ES-I3 (cell line): ENCODE results near the gene CCDC121.
"Not testable (repeated sequence)": the region's sequence is repeated elsewhere in the genome, so short reads cannot be mapped to it uniquely, and the experiment has no call there.

Experiments
- H3K36me3 ChIP-seq: 2 replicates; pipeline ENCODE4 v1.6.1; 2013; ENCODE audit warnings: mild to moderate bottlenecking, low read length, control low read depth, moderate library complexity; ENCODE audit not compliant: insufficient read depth
- H3K4me1 ChIP-seq: 2 replicates; pipeline ENCODE4 v1.6.1; 2013; ENCODE audit warnings: mild to moderate bottlenecking, control low read depth, low read length; ENCODE audit not compliant: insufficient read depth
- H3K9ac ChIP-seq: 2 replicates; pipeline ENCODE4 v1.6.1; 2013; ENCODE audit warnings: low read depth, mild to moderate bottlenecking, low read length, moderate library complexity
- H3K9me3 ChIP-seq: 2 replicates; pipeline ENCODE4 v1.6.1; 2013; ENCODE audit warnings: mild to moderate bottlenecking, low read length, moderate library complexity; ENCODE audit not compliant: control insufficient read depth, insufficient read depth

CCDC121 gene

GRCh38 chr2:27651056-27651455 lies 22.2 kb upstream of the CCDC121 start:
- Histone ChIP-seq H3K9me3 (no peaks in the 10 kb centered on the region), H3K4me1 (no peaks in the 10 kb centered on the region), H3K36me3 (peaks cover 46% of the 10 kb centered on the region)

DNA sequence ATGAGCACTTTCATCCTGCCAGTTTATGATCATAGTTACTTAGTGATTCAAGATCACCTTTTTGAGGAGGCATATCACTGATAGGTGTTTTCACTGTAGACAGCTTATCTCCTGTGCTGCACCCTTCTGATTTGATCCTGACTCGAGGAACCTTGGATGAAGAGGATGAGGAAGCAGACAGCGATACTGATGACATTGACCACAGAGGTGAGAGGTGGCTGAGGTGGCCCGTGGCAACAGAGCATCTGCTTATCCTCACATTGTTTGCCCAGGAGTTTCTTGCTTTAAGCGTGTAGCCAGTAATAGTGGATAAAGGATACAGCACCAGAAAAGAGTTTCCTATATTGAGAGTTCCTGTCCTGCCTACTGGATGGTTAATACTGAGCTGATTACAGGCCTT lies 18.9 kb upstream of the CCDC121 start:
- no peaks in the 10 kb centered on the region for H3K9me3 ChIP-seq
- peaks cover 26% of the 10 kb centered on the region for H3K36me3 ChIP-seq
- no peaks in the 10 kb centered on the region for H3K4me1 ChIP-seq
- no peak overlapping the region for H3K9ac ChIP-seq

More at GRCh38 chr2:27651056-27651455, 22.2 kb upstream of the CCDC121 start:
- no peak overlapping the region for H3K9ac ChIP-seq

DNA sequence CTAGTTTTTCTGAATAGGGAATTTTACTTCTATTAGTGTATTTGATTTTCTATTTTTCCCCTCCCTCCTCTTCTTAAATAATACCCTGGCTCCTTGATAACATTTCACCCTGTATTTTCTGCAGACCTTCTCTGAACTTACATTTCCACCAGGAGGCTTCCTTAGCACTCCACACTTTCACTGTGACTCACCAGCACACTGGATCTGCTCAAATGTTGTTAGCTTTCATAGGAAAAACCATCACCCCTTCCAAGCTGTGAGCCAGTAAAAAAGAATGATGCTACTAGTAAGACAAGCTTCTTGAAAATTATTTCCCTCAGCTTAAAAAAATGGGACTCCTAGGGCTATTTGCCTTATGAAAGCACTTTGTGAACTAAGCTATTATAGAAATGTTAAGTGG lies 18.5 kb upstream of the CCDC121 start:
- H3K9me3 ChIP-seq = no peaks in the 10 kb centered on the region
- H3K36me3 ChIP-seq = peaks cover 23% of the 10 kb centered on the region
- no peaks in the 10 kb centered on the region for H3K4me1 ChIP-seq
- H3K9ac ChIP-seq = no peak overlapping the region

DNA sequence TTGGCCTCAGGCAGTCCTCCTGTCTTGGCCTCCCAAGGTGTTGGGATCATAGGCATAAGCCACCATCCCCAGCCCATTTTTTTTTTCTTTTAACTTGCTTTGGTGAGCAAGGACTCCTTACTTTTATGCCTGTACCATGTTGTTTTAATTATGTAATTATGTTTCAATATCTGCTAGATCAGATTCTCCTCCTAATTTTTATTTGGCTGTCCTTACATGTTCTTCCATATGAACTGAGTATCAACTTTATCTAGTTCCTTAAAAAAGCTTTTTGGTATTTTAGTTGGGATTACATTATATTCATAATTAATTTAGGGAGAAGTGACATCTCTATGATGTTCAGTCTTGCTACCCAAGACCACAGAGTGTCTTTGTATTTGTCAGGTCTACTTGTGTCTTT lies 16.4 kb upstream of the CCDC121 start:
- no peak overlapping the region for H3K9ac ChIP-seq
- H3K36me3 ChIP-seq = peaks cover 13% of the 10 kb centered on the region
- no peaks in the 10 kb centered on the region for H3K9me3 ChIP-seq
- H3K4me1 ChIP-seq = no peaks in the 10 kb centered on the region

- peaks cover 13% of the 10 kb centered on the region for H3K36me3 ChIP-seq
- H3K4me1 ChIP-seq = no peaks in the 10 kb centered on the region
- no peak overlapping the region for H3K9ac ChIP-seq
- no peaks in the 10 kb centered on the region for H3K9me3 ChIP-seq
These were observed 12.0 kb upstream of the CCDC121 start for GRCh38 chr2:27640722-27641245.

GRCh38 chr2:27638709-27639108 lies 9.9 kb upstream of the CCDC121 start:
- Histone ChIP-seq H3K9me3 (no peaks in the 10 kb centered on the region), H3K4me1 (no peaks in the 10 kb centered on the region), H3K36me3 (peaks cover 20% of the 10 kb centered on the region), H3K9ac (no peak overlapping the region)

GRCh38 chr2:27638037-27638637 lies 9.3 kb upstream of the CCDC121 start:
- Histone ChIP-seq H3K9me3 (no peaks in the 10 kb centered on the region), H3K4me1 (no peaks in the 10 kb centered on the region), H3K36me3 (peaks cover 20% of the 10 kb centered on the region), H3K9ac (no peak overlapping the region)

DNA sequence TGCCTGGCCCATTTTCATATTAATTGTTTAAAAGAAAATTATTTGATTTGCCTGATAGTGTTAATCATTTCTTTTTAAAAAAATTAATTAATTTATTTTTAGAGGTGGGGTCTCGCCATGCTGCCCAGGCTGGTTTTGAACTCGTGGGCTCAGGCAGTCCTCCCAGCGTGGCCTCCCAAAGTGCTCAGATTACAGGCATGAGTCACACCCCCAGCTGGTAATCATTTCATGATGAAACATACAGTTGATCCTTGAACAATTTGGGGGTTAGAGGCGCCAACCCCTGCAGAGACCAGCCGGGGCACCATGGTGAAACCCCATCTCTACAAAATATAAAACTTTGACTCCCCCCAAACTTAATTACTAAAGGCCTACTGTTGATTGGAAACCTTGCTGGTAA lies 8.0 kb upstream of the CCDC121 start:
- Histone ChIP-seq H3K9me3 (no peaks in the 10 kb centered on the region), H3K4me1 (no peaks in the 10 kb centered on the region), H3K9ac (no peak overlapping the region), H3K36me3 (peaks cover 23% of the 10 kb centered on the region)

DNA sequence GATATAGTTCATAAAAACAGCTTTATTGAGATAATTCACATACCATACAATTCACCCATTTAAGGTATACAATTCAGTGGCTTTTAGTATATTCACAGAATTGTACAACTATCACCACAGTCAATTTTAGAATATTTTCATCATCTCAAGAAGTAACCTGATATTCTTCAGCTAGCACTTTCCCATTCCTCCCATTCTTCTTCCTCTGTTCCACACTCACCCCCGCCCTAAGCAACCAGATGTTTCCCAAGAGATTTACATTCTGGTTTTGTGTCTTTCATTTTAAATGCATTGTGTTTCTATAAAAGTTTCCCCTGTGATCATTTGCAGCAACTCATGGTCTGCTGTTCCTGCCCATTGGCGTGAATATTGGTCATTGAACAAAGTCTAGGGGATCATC lies 5.5 kb upstream of the CCDC121 start:
- Histone ChIP-seq H3K4me1 (no peaks in the 10 kb centered on the region), H3K36me3 (peaks cover 24% of the 10 kb centered on the region), H3K9ac (no peak overlapping the region), H3K9me3 (no peaks in the 10 kb centered on the region)

DNA sequence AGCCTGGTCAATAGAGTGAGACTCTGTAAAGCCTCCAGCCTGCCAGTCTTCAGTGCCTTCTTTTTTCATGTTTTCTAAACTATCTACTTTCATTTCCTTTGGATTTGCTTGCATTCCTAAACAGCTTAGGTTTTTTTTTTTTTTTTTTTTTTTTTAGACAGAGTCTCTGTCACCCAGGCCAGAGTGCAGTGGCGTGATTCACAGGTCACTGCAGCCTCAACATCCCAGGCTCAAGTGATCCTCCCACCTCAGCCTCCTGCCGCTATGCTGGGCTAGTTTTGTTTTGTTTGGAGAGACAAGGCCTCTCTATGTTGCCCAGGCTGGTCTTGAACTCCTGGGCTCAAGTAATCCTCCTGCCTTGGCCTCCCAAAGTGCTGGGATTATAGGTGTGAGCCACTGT lies 1.4 kb upstream of the CCDC121 start:
- H3K4me1 ChIP-seq, H3K9me3 ChIP-seq, H3K9ac ChIP-seq: not testable (repeated sequence)
- H3K36me3 ChIP-seq = peaks cover 14% of the 10 kb centered on the region; the same call in 1 of the 2 replicates

DNA sequence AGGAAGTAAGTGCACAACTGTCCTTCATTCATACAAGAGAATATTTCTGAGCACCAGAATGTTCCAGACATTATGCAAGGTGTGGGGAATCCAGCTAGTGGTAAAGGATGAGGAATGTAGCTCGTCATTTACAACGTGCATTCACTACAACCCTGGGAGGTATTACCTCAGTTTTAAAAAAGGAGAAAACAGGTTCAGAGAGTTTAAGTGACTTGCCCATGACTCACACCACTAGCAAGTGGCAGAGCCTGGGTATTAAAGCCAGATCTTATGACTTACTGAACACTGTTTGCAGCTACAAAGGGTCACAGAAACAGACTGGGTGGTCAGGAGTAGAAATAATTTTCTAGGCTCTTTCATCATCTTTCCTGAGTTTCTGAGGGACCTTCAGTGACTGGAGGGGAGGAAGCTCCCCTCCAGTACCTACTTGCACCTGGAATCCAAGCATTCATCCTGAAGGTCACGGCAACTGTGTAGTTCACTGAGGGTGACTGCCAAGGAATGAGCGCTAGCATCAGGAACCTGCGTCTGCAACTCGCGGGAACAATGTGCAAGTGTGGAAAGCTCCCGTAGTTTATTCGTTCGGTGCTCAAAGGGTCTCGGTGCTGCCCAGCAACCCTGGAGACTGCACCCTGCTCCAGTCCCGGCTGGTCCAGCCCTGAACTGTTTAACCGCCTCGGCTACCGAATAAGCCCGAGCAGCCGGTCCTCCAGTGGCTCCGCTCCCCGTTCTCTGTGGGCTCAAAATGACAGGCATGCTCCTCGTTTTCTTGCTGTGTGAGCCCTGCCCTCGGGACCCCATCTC lies 647 bp downstream of the CCDC121 start:
- peaks cover 5% of the 10 kb centered on the region; the same call in 1 of the 2 replicates for H3K4me1 ChIP-seq
- peak overlapping the region; percentile 84 for H3K9ac ChIP-seq
- peaks cover 11% of the 10 kb centered on the region; the same call in 1 of the 2 replicates for H3K36me3 ChIP-seq
- H3K9me3 ChIP-seq = no peaks in the 10 kb centered on the region

DNA sequence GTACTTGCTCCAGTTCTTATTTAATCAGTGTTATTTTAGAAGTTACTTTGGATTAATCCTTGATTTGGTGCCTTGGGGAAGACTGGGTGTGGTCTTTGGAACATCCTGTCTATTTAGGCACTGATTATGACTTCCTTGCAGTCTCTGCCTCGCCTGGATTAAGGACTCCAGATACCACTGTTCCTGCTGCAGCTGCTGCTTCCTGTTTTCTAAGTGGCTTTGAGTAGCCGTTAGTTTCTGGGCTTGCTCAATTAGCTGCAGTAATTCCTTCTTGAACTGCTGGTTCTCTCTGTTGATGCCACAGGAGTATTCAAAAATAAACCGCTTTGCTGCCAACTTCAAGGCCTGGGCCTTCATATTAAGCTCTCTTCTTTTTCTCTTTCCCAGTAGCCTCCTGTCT lies 1.9 kb downstream of the CCDC121 start:
- not testable (repeated sequence) for H3K36me3 ChIP-seq, H3K9ac ChIP-seq, H3K9me3 ChIP-seq
- peaks cover 16% of the 10 kb centered on the region for H3K4me1 ChIP-seq

GRCh38 chr2:27626323-27626722 lies 2.5 kb downstream of the CCDC121 start:
- not testable (repeated sequence) for H3K36me3 ChIP-seq, H3K9me3 ChIP-seq, H3K9ac ChIP-seq
- peaks cover 22% of the 10 kb centered on the region for H3K4me1 ChIP-seq

DNA sequence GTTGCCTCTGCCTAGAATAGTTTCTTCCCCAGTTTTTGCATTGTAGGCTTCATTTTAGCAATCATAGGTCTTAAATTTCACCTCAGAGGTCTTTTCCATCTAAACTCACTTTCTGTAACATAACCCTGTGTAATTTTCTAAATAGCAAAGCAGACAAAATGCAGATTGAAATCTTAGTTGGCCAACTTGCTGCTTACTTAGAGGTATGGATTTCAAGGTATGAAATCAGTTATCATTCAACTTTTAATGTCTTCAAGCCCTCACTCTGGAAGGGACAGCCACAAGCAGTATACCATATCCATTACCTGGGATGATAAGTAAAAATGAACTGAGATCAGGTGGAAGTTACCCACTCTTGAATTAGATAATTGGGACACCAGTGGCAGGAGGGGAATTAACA lies 3.9 kb downstream of the CCDC121 start:
- H3K36me3 ChIP-seq = peaks cover 7% of the 10 kb centered on the region; the same call in 1 of the 2 replicates
- peaks cover 25% of the 10 kb centered on the region for H3K4me1 ChIP-seq
- no peaks in the 10 kb centered on the region for H3K9me3 ChIP-seq
- no peak overlapping the region for H3K9ac ChIP-seq

- peaks cover 10% of the 10 kb centered on the region for H3K36me3 ChIP-seq
- H3K4me1 ChIP-seq = peaks cover 25% of the 10 kb centered on the region
- no peak overlapping the region for H3K9ac ChIP-seq
- H3K9me3 ChIP-seq = no peaks in the 10 kb centered on the region
These were observed 5.9 kb downstream of the CCDC121 start for GRCh38 chr2:27622921-27623384.
